NB4 (cell line): ENCODE measurements around the gene PPP1R9A.
"Not testable (repeated sequence)": the region's sequence is repeated elsewhere in the genome, so short reads cannot be mapped to it uniquely, and the experiment has no call there.

Experiments
- DNase-seq: peaks from one replicate; pipeline ENCODE4 v3.0.0; 2010; ENCODE audit warnings: low read depth
- H3K4me3 ChIP-seq: one replicate; pipeline ENCODE4 v1.5.1; 2011; ENCODE audit warnings: mild to moderate bottlenecking, low read depth, low read length, moderate library complexity
- MAX ChIP-seq: IDR thresholded peaks from 2 replicates; pipeline ENCODE4 v1.6.1; 2011; ENCODE audit warnings: low read depth, low read length
- MYC ChIP-seq: IDR thresholded peaks from 2 replicates; pipeline ENCODE4 v1.6.1; 2011; ENCODE audit warnings: low read depth, low read length
- POLR2A ChIP-seq: IDR thresholded peaks from 2 replicates; pipeline ENCODE4 v1.6.1; 2011; ENCODE audit warnings: mild to moderate bottlenecking; ENCODE audit not compliant: insufficient read length; ENCODE audit errors: extremely low read depth
- TF ChIP-seq, protein P1 (sequence below): IDR thresholded peaks from one replicate; pipeline ENCODE4 v1.5.1; 2012; ENCODE audit warnings: low read depth, low read length

Gene PPP1R9A

GRCh38 chr7:95001815-95002561, 94.6 kb downstream of the PPP1R9A start:
- no peak overlapping the region for H3K4me3 ChIP-seq
- TF ChIP-seq, protein P1, sequence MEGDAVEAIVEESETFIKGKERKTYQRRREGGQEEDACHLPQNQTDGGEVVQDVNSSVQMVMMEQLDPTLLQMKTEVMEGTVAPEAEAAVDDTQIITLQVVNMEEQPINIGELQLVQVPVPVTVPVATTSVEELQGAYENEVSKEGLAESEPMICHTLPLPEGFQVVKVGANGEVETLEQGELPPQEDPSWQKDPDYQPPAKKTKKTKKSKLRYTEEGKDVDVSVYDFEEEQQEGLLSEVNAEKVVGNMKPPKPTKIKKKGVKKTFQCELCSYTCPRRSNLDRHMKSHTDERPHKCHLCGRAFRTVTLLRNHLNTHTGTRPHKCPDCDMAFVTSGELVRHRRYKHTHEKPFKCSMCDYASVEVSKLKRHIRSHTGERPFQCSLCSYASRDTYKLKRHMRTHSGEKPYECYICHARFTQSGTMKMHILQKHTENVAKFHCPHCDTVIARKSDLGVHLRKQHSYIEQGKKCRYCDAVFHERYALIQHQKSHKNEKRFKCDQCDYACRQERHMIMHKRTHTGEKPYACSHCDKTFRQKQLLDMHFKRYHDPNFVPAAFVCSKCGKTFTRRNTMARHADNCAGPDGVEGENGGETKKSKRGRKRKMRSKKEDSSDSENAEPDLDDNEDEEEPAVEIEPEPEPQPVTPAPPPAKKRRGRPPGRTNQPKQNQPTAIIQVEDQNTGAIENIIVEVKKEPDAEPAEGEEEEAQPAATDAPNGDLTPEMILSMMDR, result no peak
- no peak for TF ChIP-seq MAX
- no peak for TF ChIP-seq MYC
- TF ChIP-seq POLR2A, result no peak
- DNase-seq, result no peak

DNA sequence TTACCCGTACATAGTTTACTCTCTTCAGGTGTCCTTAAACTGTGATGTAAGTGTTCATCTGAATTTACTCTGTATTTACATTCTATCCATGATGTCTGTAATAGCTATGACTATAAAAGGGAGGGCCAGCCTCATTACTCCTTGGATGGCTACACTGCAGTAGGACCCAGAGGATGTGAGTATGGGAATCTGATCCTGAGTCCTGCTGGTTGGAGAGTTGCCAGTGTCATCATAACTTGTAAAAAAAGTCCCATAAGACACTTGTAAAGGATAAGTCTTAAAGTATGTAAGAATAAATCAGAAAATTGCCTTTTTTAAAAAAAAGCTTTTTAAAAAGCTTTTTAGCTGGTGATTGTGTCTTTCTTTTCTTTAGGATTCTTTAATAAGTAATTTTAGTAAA, 95.4 kb downstream of the PPP1R9A start:
- no peak overlapping the region for H3K4me3 ChIP-seq

DNA sequence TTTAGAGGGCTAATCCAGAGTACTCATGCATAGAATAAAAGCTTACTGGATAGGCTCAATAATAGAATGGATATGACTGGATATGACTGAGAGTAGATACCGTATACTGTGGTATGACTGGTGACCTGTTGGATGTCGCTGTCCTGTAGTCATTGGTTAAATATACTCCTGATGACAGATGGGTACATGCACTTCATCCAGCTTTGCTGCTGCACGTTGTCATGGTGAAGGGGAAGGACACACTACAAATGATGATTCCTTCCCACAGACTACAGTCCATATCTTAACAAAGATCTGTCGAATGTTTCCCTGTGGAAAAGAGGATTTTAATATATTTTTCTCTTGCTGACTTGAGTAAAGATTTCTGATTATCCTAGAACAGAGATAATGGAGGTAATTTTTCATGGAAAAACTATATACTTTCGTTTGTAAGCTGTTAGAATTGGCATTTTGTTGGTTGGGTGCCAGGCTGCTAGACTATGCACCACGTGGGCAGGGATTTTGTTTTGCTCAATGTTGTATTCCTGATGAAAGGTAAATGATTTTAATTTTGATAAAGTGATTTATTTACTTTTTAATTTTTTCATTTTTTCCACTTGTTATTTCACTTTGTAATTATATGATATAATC, 97.3 kb downstream of the PPP1R9A start:
- DNase-seq, result no peak
- H3K4me3 ChIP-seq, result no peak overlapping the region
- TF ChIP-seq, protein P1, result no peak
- TF ChIP-seq POLR2A (no peak), MYC (no peak), MAX (no peak)

More for the DNA sequence above, 95.4 kb downstream of the PPP1R9A start:
- TF ChIP-seq, protein P1, result no peak
- TF ChIP-seq MYC, result no peak
- no peak for TF ChIP-seq MAX
- no peak for TF ChIP-seq POLR2A
- DNase-seq, result no peak

DNA sequence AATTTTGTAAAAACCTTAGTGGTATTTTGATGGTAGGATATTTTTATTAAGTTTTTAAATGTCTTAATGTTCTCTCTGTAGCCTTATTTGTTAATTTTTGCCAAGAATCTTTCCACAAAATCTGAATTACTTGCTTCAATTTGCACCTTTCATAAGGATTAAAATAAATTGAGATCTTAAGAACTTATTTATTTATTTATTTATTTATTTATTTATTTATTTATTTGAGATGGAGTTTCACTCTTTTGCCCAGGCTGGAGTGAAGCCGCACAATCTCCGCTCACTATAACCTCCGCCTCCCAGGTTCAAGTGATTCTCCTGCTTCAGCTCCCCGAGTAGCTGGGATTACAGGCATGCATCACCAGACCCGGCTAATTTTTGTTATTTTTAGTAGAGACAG, 98.6 kb downstream of the PPP1R9A start:
- H3K4me3 ChIP-seq, result no peak overlapping the region
- no peak for TF ChIP-seq POLR2A
- TF ChIP-seq MAX, result no peak
- TF ChIP-seq MYC, result no peak
- TF ChIP-seq, protein P1, result no peak
- no peak for DNase-seq

- DNase-seq, H3K4me3 ChIP-seq: not testable (repeated sequence)
Measured at GRCh38 chr7:95008773-95009172, 101.4 kb downstream of the PPP1R9A start.

- no peak for DNase-seq
- TF ChIP-seq, protein P1, result no peak
- TF ChIP-seq POLR2A (no peak), MYC (no peak), MAX (no peak)
- no peak overlapping the region for H3K4me3 ChIP-seq
Measured at GRCh38 chr7:95011146-95011928, 103.9 kb downstream of the PPP1R9A start.
